Measurements from ENCODE around the gene AP4S1. TPM values are rescaled to one million over a fixed set of nuclear protein-coding genes. Genes with fewer than 3 reads are reported as not detected.

Gene AP4S1, protein sequence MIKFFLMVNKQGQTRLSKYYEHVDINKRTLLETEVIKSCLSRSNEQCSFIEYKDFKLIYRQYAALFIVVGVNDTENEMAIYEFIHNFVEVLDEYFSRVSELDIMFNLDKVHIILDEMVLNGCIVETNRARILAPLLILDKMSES
- total RNA-seq, result 4.5 and 10.8 TPM in 2 replicates

DNA sequence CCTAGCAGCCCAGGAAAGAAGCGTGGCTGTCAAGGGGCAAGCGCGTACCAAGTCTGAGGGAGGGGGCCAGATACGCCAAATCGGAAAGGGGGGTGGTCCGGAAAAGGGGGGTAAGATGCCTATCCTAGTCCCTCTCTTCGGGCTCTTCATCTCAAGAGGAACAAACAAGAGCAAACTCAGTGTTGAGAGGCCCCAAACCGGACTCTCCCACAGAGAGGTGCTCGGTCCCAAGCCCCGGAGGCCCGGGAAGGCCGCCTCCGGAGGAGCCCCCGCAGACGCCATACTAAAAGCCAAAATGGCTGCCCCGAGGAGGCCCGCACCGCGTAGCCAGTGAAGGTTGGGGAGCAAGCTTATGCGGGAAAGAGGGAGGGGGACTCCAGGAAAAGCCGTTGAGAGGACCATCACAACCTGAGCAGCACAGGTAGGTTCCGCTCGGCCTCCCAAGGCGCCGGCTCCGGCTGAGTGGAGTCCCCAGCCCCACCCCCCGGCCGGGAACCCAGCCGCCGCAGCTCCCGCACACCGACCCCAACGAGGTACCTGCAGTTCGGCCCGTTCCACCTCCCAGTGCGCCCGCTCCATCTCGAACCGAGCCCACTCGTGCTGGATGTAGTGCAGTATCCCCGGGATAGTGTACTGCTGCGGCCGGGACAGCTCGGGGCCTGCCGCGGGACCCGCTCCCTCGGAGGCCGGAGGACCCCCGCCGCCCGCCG, at the start of gene AP4S1:
AP4S1 (plus strand) TSS at position 283 of the 710 bp plus-strand sequence. CDS start 40,548 bp downstream, outside the sequence.

GRCh38 chr14:31026077-31026449, 614 bp downstream of the AP4S1 start, which contains the start of gene STRN3:
STRN3 (minus strand) TSS chr14:31026379; CDS start chr14:31026185, 194 bp downstream.

Other genes starting within 250 kb of the AP4S1 start
- gene COCH, start 151.1 kb upstream of the AP4S1 start, total RNA-seq, result 0.61 and 0.65 TPM in 2 replicates
- 46.4 and 60.2 TPM in 2 replicates for gene STRN3, start 730 bp downstream of the AP4S1 start, total RNA-seq
- gene HECTD1, start 182.1 kb downstream of the AP4S1 start, total RNA-seq, result 180 and 189 TPM in 2 replicates

Measured in epithelial cell of umbilical artery (primary cell).